Bronchial epithelial cell (primary cell): ENCODE results near the gene GNG7. TPM values are rescaled to one million over a fixed set of nuclear protein-coding genes. Genes with fewer than 3 reads are reported as not detected.
"Not testable (repeated sequence)": the region's sequence is repeated elsewhere in the genome, so short reads cannot be mapped to it uniquely, and the experiment has no call there.

Source experiments
- DNase-seq: peaks from one replicate; pipeline ENCODE4 v3.0.0-alpha.2; 2010; ENCODE audit warnings: low read depth
- FAIRE-seq: peaks from 2 replicates; lab custom pipeline; 2011; peaks lifted over from hg19 to GRCh38; lab: Jason Lieb, UNC
- H3K27me3 ChIP-seq: 2 replicates; pipeline ENCODE4 v1.5.1; 2011; ENCODE audit warnings: low read length; ENCODE audit not compliant: control insufficient read depth, insufficient read depth
- H3K36me3 ChIP-seq: 2 replicates; pipeline ENCODE4 v1.5.1; 2011; ENCODE audit warnings: low read length; ENCODE audit not compliant: control insufficient read depth, insufficient read depth
- H3K4me3 ChIP-seq: 2 replicates; pipeline ENCODE4 v1.5.1; 2011; ENCODE audit warnings: mild to moderate bottlenecking, low read depth, low read length, control low read depth
- total RNA-seq: library from RNA; depleted of rRNA; stranded (reverse); fragments of >200 nt; gene quantifications from 2 replicates; pipeline ENCODE4 v1.2.1, GENCODE V29; 2014
- TF ChIP-seq, protein P1 (sequence below): IDR thresholded peaks from 2 replicates; pipeline ENCODE4 v1.5.1; 2011; ENCODE audit warnings: mild to moderate bottlenecking, moderate library complexity, low read length, control low read depth, inconsistent platforms; ENCODE audit not compliant: insufficient read depth, severe bottlenecking

GNG7 gene
- total RNA-seq, 1 donor from 2014 or later, result under 0.01 TPM

- no peak for FAIRE-seq
- Histone ChIP-seq H3K4me3 (no peak overlapping the region), H3K36me3 (no peaks in the 10 kb centered on the region), H3K27me3 (peaks cover 10% of the 10 kb centered on the region)
- no peak for DNase-seq
- TF ChIP-seq, protein P1, sequence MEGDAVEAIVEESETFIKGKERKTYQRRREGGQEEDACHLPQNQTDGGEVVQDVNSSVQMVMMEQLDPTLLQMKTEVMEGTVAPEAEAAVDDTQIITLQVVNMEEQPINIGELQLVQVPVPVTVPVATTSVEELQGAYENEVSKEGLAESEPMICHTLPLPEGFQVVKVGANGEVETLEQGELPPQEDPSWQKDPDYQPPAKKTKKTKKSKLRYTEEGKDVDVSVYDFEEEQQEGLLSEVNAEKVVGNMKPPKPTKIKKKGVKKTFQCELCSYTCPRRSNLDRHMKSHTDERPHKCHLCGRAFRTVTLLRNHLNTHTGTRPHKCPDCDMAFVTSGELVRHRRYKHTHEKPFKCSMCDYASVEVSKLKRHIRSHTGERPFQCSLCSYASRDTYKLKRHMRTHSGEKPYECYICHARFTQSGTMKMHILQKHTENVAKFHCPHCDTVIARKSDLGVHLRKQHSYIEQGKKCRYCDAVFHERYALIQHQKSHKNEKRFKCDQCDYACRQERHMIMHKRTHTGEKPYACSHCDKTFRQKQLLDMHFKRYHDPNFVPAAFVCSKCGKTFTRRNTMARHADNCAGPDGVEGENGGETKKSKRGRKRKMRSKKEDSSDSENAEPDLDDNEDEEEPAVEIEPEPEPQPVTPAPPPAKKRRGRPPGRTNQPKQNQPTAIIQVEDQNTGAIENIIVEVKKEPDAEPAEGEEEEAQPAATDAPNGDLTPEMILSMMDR, result no peak
Observed at GRCh38 chr19:2716722-2717637, 14.5 kb upstream of the GNG7 start.

GRCh38 chr19:2716275-2716650, 13.8 kb upstream of the GNG7 start:
- Histone ChIP-seq H3K4me3 (no peak overlapping the region), H3K27me3 (peaks cover 7% of the 10 kb centered on the region), H3K36me3 (no peaks in the 10 kb centered on the region)
- TF ChIP-seq, protein P1, result no peak
- FAIRE-seq, result no peak
- no peak for DNase-seq

- no peak for DNase-seq
- peaks cover 7% of the 10 kb centered on the region for H3K27me3 ChIP-seq
- TF ChIP-seq, protein P1, result no peak
- no peak for FAIRE-seq
- H3K4me3 ChIP-seq, result no peak overlapping the region
- no peaks in the 10 kb centered on the region for H3K36me3 ChIP-seq
Observed at GRCh38 chr19:2715470-2716274, 13.2 kb upstream of the GNG7 start.

DNA sequence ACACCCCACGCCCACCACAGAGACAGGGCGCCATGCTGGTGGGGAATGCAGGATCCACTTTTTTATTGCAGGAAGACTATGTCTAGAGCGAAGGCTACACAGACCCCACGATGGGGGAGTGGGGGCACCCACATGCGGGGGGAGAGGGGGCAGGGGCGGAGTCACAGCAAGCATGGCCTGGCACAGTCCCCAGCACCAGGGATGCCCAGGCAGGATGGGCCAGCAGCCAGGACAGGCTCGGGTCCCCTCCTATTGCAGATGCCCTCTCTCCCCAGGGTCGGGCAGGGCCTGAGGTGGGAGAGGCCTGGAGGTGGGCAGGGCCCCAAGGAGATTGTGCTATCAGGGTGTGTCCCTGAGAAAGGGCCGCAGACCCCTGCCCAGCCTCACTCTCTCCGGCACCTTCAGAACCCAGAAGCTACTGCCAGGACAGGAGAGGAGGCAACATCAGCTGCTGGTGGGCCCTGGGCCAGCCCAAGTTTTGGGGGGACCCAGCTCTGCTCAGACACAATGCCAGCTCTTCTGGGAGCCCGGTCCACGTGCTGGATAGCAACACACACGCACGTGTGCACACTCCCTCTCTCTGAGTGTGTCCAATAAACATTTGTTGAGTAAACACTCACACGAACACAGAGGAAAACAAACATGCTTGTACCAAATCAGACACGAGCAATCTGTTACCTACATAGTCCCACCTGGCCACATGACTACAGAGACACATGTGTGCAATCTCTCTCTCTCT, 12.2 kb upstream of the GNG7 start:
- FAIRE-seq (peak; percentile 86), DNase-seq (no peak)
- no peak overlapping the region for H3K4me3 ChIP-seq
- peaks cover 1% of the 10 kb centered on the region for H3K27me3 ChIP-seq
- H3K36me3 ChIP-seq, result no peaks in the 10 kb centered on the region
- TF ChIP-seq, protein P1, result no peak

DNA sequence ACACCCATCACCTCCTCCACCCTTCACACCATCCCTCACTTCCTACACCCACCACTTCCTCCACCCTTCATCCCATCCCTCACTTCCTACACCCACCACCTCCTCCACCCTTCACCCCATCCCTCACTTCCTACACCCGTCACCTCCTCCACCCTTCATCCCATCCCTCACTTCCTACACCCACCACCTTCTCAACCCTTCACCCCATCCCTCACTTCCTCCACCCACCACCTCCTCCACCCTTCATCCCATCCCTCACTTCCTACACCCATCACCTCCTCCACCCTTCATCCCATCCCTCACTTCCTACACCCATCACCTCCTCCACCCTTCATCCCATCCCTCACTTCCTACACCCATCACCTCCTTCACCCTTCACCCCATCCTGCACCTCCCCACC, 11.6 kb upstream of the GNG7 start:
- not testable (repeated sequence) for FAIRE-seq, H3K4me3 ChIP-seq, DNase-seq, H3K36me3 ChIP-seq, H3K27me3 ChIP-seq

- H3K36me3 ChIP-seq, FAIRE-seq, DNase-seq, H3K4me3 ChIP-seq, H3K27me3 ChIP-seq: not testable (repeated sequence)
Observed at GRCh38 chr19:2713170-2713569, 10.7 kb upstream of the GNG7 start.
